Mucosa of stomach (tissue), 1 donor: Measurements from ENCODE around the gene SLC44A5.

Experiments used
- H3K27me3 ChIP-seq: one replicate; pipeline ENCODE4 v1.7.0; 2013; ENCODE audit warnings: mild to moderate bottlenecking, low read length; ENCODE audit not compliant: control insufficient read depth, insufficient read depth
- H3K36me3 ChIP-seq: one replicate; pipeline ENCODE4 v1.7.0; 2013; ENCODE audit warnings: low read length; ENCODE audit not compliant: control insufficient read depth, insufficient read depth
- H3K4me1 ChIP-seq: one replicate; pipeline ENCODE4 v1.7.0; 2013; ENCODE audit warnings: mild to moderate bottlenecking, low read length; ENCODE audit not compliant: control insufficient read depth, insufficient read depth
- H3K4me3 ChIP-seq: one replicate; pipeline ENCODE4 v1.7.0; 2013; ENCODE audit warnings: low read length
- H3K9ac ChIP-seq: one replicate; pipeline ENCODE4 v1.7.0; 2013; ENCODE audit warnings: mild to moderate bottlenecking, low read length, moderate library complexity
- H3K9me3 ChIP-seq: one replicate; pipeline ENCODE4 v1.7.0; 2013; ENCODE audit warnings: mild to moderate bottlenecking, low read length, moderate library complexity; ENCODE audit not compliant: control insufficient read depth
- donor health status: Pancreatic carcinoma.

The SLC44A5 gene

DNA sequence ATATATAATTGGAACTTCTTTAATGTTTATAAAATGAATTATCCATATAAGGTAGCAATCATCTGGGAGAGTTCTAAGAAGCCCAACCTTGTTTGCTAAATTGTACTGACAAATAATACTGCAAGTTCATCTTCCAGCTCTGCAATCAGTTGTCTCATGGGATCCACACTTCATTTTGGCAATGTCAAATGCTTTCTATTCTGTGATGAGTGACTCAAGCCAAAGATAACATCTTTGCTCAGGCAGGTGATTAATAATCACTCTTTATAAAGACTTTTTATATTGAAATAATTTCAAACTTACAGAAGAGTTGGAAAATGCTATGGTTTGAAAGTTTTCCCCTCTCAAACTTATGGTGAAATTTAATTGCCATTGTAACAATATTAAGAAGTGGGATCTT is 67.2 kb downstream of the SLC44A5 start:
- H3K36me3 ChIP-seq, result no peaks in the 10 kb centered on the region
- no peaks in the 10 kb centered on the region for H3K27me3 ChIP-seq
- no peaks in the 10 kb centered on the region for H3K9me3 ChIP-seq
- no peak overlapping the region for H3K4me3 ChIP-seq
- H3K4me1 ChIP-seq, result no peaks in the 10 kb centered on the region
- no peak overlapping the region for H3K9ac ChIP-seq

DNA sequence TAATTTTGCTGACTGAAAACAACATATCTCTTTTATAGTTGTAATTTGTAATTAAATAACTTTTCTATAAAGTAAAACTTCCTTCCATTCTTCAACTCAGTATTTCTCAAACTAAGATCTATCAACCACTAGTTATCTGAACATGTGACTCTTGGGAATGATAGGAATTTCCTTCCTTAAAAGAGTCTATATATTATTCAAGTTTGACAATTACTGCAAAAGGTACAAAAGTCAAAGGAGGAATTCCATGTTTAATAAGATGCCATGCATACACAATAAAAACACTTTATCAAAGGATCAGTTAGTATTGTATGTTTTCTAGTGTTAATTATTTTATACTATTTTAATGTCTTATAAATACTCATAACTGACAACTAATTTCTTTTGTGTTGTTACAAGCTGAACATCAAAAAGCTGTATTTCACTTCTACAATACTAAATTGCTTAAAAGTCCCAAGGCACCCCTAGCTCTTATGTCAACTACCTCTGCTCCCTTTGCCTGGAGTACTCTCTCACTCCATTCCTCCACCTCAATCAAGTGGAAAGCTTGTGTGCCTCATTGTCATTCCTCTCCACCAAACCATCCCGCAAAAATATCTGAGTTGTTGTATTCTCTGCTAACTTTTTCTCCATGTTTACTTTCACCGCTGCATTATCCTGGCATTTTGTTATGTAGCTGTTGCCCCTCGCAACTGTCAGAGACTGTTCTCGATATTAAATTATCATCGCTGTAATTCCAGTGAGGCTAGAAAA is 67.9 kb downstream of the SLC44A5 start:
- H3K9ac ChIP-seq, result no peak overlapping the region
- no peaks in the 10 kb centered on the region for H3K27me3 ChIP-seq
- H3K36me3 ChIP-seq, result no peaks in the 10 kb centered on the region
- no peaks in the 10 kb centered on the region for H3K9me3 ChIP-seq
- no peaks in the 10 kb centered on the region for H3K4me1 ChIP-seq
- no peak overlapping the region for H3K4me3 ChIP-seq

DNA sequence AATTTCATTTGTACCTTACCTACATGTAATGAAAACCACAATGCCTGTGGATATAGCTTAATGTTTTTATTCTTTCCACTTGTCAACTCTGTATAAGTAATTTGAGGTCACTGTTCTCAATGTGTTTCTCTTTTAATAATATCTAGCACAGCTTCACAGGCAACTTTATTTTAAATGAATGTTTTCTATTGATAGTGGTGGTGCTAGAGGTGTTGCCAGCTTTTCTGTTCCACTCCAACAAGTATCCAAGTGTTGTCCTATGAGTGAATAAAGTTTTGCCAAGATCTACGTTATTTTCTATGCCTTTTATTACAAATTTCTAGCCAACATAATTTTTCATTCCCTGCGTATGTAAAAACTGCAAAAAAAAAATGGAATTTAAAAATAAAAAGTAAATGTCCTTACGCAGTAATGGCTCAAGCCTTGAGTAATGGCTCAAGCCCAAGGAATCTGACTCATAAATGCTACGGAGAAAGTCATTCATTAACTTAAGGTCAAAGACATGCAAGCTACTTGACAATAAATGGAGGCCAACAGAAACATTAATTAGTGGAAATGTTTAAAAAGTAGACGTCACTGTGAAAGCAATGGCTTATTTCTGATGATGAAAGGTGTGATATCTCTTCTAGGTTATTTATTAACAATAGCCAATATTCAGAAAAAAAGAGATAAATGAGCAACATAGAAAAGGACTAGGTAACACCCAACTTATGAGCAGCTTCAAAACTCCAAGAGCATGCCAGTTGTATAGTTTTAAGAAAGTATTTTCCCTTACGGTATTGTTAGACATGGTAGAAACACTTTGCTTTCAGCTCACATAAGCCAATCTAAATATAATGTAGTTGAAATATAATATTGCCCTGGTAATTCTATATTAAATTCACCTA is 71.4 kb downstream of the SLC44A5 start:
- H3K9me3 ChIP-seq, result no peaks in the 10 kb centered on the region
- H3K9ac ChIP-seq, result no peak overlapping the region
- H3K4me1 ChIP-seq, result no peaks in the 10 kb centered on the region
- H3K4me3 ChIP-seq, result no peak overlapping the region
- no peaks in the 10 kb centered on the region for H3K27me3 ChIP-seq
- H3K36me3 ChIP-seq, result no peaks in the 10 kb centered on the region

DNA sequence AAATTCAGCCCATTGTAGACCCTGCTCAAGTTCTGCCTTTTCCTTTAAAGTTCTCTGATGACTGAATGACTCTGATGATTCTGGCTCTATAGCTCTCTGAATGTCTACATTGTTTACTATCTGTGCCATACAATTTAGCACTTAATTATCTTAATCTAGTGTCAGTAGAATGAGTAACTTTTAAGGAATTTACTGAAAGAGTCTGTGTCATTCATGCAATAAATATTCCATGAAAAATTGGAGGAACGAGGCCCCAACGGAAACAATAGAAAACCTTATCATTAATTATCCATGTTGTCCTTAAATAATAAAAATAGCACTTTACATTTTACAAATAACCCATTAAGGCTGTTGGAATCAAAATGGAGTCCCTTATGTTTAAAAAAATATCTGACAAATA is 77.8 kb downstream of the SLC44A5 start:
- Histone ChIP-seq H3K9me3 (no peaks in the 10 kb centered on the region), H3K4me3 (no peak overlapping the region), H3K27me3 (no peaks in the 10 kb centered on the region), H3K36me3 (no peaks in the 10 kb centered on the region), H3K4me1 (no peaks in the 10 kb centered on the region), H3K9ac (no peak overlapping the region)

DNA sequence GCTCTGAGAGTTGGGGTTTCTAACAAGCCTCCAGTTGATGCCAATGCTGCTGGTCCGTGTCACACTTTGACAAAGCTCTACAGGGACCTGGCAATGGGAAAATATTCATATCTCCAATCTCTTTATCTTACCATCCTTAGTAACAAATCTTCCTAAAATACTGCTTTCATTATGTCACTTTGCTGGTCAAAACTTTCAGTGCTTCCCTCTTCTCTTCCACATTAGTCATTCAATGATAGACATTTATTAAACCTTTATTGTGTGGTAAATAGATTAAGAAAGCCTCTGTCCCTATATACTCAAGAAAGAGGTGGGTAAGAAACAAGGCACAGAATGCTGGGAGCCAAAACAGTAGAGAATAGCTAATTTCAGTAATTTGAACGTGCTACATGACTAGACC is 79.3 kb downstream of the SLC44A5 start:
- no peak overlapping the region for H3K9ac ChIP-seq
- no peak overlapping the region for H3K4me3 ChIP-seq
- H3K27me3 ChIP-seq, result no peaks in the 10 kb centered on the region
- H3K9me3 ChIP-seq, result no peaks in the 10 kb centered on the region
- H3K4me1 ChIP-seq, result no peaks in the 10 kb centered on the region
- no peaks in the 10 kb centered on the region for H3K36me3 ChIP-seq

DNA sequence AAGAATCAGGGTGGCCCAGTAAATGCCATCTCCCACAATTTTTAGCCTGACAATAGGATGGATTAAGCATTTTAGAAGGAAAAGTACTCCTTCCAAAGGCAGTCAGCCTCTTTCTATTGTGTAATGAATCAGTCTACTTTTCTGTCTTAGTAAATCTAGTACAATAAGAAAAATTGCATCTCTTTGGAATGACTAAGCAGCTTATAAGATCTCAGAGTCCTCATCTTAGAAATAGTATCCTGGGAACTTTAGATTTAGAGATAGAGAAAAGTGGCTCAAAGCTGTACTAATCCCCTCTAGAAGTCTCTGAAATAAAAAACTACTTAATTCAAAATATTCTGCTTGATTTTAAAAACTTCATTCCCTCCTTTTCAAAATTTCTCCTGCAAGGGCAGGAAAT is 81.4 kb downstream of the SLC44A5 start:
- Histone ChIP-seq H3K27me3 (no peaks in the 10 kb centered on the region), H3K9ac (no peak overlapping the region), H3K36me3 (no peaks in the 10 kb centered on the region), H3K4me1 (no peaks in the 10 kb centered on the region), H3K9me3 (no peaks in the 10 kb centered on the region), H3K4me3 (no peak overlapping the region)

DNA sequence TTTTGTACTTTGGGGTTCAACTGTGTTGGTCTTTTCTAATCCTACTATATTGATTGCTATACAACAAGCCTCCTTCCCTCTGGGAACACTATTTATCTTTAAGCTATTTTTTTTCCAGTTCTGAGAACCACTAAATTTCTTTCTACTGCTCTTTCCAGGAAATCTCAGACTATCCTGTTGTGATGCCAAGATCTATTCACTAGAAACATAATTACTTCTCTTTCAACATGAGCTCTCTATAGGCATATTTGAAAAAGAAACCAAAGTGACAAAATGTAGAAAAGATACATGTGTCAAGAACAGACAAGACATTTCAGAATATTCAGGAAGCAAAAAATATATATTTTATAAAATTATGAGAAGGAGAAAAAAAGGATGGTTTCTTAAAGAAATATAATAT is 82.9 kb downstream of the SLC44A5 start:
- Histone ChIP-seq H3K9me3 (no peaks in the 10 kb centered on the region), H3K9ac (no peak overlapping the region), H3K36me3 (no peaks in the 10 kb centered on the region), H3K4me1 (no peaks in the 10 kb centered on the region), H3K4me3 (no peak overlapping the region), H3K27me3 (no peaks in the 10 kb centered on the region)

DNA sequence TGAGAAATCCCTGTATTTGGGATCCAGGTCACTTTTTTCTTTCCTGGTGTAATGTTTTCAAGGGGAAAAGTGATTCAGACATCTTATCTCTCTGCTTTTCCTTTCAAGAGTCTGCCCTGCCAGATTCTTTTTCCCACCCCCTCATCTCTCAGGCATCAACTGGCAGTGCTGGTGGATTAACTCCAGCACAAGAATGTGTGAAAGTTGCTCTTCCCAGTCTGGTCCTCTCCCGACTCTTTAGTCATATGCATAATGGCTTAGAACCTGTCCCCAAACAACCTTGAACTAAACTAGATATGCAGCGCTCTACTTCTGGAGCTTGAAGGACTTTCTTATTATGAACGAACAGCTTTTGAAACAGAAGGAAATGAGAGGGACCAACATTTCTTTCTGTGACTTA is 88.5 kb downstream of the SLC44A5 start:
- Histone ChIP-seq H3K27me3 (no peaks in the 10 kb centered on the region), H3K4me3 (no peak overlapping the region), H3K4me1 (no peaks in the 10 kb centered on the region), H3K36me3 (no peaks in the 10 kb centered on the region), H3K9me3 (no peaks in the 10 kb centered on the region), H3K9ac (no peak overlapping the region)

DNA sequence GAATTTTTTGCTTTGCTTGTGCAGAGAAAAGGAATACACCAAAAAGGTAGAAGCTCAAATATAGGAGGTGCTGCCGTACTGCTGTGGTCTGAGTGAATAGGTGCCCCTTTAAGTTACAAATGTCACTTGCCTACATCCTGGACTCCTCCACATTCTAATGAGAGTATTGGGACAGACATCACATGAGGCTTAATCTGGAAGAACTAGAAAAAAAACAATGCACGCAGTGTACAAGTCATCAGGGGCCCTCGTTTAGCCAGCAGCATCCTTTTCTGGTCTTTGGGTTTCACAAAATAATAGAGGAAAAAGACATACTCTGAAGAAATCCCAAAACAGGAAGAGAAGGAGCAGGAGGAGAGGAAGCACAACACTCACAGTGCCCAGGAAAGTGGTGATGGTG is 89.3 kb downstream of the SLC44A5 start:
- Histone ChIP-seq H3K4me1 (no peaks in the 10 kb centered on the region), H3K36me3 (no peaks in the 10 kb centered on the region), H3K4me3 (no peak overlapping the region), H3K27me3 (no peaks in the 10 kb centered on the region), H3K9ac (no peak overlapping the region), H3K9me3 (no peaks in the 10 kb centered on the region)

DNA sequence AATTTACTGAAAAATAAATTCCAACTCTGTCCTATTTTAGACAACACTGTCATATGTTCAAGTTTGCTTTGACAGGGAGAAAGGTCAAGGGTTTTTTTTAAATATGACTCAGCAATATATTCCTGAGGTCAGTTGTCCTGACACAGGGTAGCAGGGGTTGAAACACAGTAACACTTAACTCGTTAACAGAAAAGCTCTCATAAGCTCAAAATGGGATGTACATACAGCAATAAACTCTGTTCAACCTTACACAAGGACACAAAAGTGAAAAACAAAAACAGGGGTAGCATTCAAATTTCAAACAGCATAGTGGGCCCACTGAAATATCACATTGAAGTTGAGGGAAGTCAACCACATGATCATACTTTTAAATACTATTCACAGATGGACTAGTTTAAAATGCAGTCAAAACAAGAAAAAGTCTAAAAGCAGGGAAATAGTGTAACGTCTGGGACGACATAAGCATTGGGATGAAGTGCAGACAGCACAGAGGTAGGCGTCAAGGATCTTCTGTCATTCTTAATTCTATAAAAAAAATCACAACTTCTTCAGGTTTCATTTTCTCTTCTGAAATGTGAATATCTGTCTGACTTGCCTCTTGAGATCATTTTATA is 89.9 kb downstream of the SLC44A5 start:
- no peaks in the 10 kb centered on the region for H3K36me3 ChIP-seq
- H3K9me3 ChIP-seq, result no peaks in the 10 kb centered on the region

DNA sequence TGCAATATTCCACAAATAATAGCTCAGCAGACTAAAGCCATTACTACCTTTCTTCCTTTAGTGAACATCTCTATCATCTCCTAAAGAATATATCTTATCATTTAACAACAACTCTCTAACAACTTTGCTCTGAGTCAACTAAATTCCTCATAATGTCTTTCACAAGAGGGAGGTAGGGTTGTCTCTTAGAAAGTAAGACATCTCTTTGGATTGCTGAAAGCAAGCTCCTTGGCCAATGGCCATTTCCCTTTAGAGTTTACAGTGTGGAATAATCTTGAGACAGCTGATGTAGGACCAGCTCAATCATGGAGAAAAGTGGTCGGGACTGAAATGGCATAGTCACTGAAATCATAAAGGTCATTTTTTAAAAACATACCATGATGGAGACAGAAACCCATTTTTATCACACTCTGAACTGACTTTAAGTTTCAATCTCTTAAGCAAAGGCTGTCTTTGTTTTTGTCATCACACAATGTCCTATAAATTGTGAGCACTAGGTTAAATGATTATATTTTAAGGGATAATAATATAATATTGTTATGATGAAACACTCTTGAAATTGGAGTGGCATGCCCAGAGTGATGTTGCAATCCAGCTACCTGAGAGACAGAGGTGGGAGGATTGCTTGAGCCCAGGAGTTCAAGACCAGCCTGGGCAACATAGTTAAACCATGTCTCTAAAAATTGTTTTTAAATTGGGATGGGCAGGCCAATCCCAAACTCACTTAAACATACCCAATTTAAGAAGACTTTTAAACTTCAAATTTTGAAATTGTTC is 91.1 kb downstream of the SLC44A5 start:
- Histone ChIP-seq H3K9ac (no peak overlapping the region), H3K9me3 (no peaks in the 10 kb centered on the region), H3K4me3 (no peak overlapping the region), H3K27me3 (no peaks in the 10 kb centered on the region), H3K4me1 (no peaks in the 10 kb centered on the region), H3K36me3 (no peaks in the 10 kb centered on the region)

More for the DNA sequence above, 89.9 kb downstream of the SLC44A5 start:
- Histone ChIP-seq H3K4me3 (no peak overlapping the region), H3K9ac (no peak overlapping the region), H3K4me1 (no peaks in the 10 kb centered on the region), H3K27me3 (no peaks in the 10 kb centered on the region)
